Measurements from ENCODE around the gene LRRTM3. TPM values are rescaled to one million over a fixed set of nuclear protein-coding genes. Genes with fewer than 3 reads are reported as not detected.

LRRTM3 gene
- total RNA-seq, 1 experiment from 2014 or later, result not detected

GRCh38 chr10:67076144-67076543, 150.3 kb downstream of the LRRTM3 start:
- peaks cover 14% of the 10 kb centered on the region for H3K4me1 ChIP-seq
- no peak for DNase-seq
- TF ChIP-seq CTCF (IDR thresholded peaks at IDR 0.05; ENCODE audit: insufficient read depth in 1 of 2, low read depth in 1 of 2, low read length in 1 of 2, severe bottlenecking in 1 of 2, unreplicated experiment in 1 of 2), result no peak
- H3K9me3 Mint-ChIP-seq (ENCODE audit: unreplicated experiment), result peaks cover 10% of the 10 kb centered on the region
- POLR2A ChIA-PET, result no interaction called here
- BruUV-seq (replicated peaks), result no TSS peak
- H3K27me3 Mint-ChIP-seq (ENCODE audit: insufficient read depth, unreplicated experiment), result no peaks in the 10 kb centered on the region
- no peaks in the 10 kb centered on the region for H3K36me3 Mint-ChIP-seq (ENCODE audit: insufficient read depth, unreplicated experiment)
- no peaks in the 10 kb centered on the region for H3K27me3 ChIP-seq (replicated peaks; ENCODE audit: control insufficient read depth, insufficient read depth, low read length)
- peaks cover 17% of the 10 kb centered on the region for H3K4me1 Mint-ChIP-seq (ENCODE audit: low read depth, unreplicated experiment)
- no peaks in the 10 kb centered on the region for H3K36me3 ChIP-seq (ENCODE audit: control insufficient read depth, insufficient read depth, low read length)
- H3K4me3 ChIP-seq (ENCODE audit: low read depth, low read length), result no peak overlapping the region
- H3K4me3 Mint-ChIP-seq (ENCODE audit: unreplicated experiment), result no peak overlapping the region
- intact Hi-C loops (cut with micrococcal nuclease; ENCODE audit: unreplicated experiment), result no loop called here
- CTCF ChIA-PET, result interaction anchor here (1.1 kb wide), 1 partner anchor 230 kb away, joined by 5 read pairs; no protein-coding TSS in a partner anchor
- 0 out of 2 replicates have a peak, but pooled peaks cover 6% of the 10 kb centered on the region for H3K9me3 ChIP-seq
- H3K27ac Mint-ChIP-seq (ENCODE audit: unreplicated experiment), result no peak overlapping the region

- no peaks in the 10 kb centered on the region for H3K36me3 ChIP-seq (ENCODE audit: control insufficient read depth, insufficient read depth, low read length)
Observed at GRCh38 chr10:67077376-67077775, 151.5 kb downstream of the LRRTM3 start.

GRCh38 chr10:67079126-67079525, 153.3 kb downstream of the LRRTM3 start:
- no peaks in the 10 kb centered on the region for H3K27me3 Mint-ChIP-seq (ENCODE audit: insufficient read depth, unreplicated experiment)
- H3K9me3 ChIP-seq, result no peaks in the 10 kb centered on the region
- H3K27me3 ChIP-seq (replicated peaks; ENCODE audit: control insufficient read depth, insufficient read depth, low read length), result no peaks in the 10 kb centered on the region
- ChIA-PET POLR2A (no interaction called here), CTCF (no interaction called here)
- no peak overlapping the region for H3K4me3 Mint-ChIP-seq (ENCODE audit: unreplicated experiment)
- H3K4me3 ChIP-seq (ENCODE audit: low read depth, low read length), result no peak overlapping the region
- intact Hi-C loops (cut with micrococcal nuclease; ENCODE audit: unreplicated experiment), result loop anchor here (1.0 kb wide), 1 partner anchor 171 kb away; no protein-coding TSS in a partner anchor
- no peak for DNase-seq
- H3K4me1 Mint-ChIP-seq (ENCODE audit: low read depth, unreplicated experiment), result peaks cover 17% of the 10 kb centered on the region
- no peak overlapping the region for H3K27ac Mint-ChIP-seq (ENCODE audit: unreplicated experiment)
- H3K36me3 ChIP-seq (ENCODE audit: control insufficient read depth, insufficient read depth, low read length), result no peaks in the 10 kb centered on the region
- H3K9me3 Mint-ChIP-seq (ENCODE audit: unreplicated experiment), result peaks cover 10% of the 10 kb centered on the region
- BruUV-seq (replicated peaks), result no TSS peak
- TF ChIP-seq CTCF (IDR thresholded peaks at IDR 0.05; ENCODE audit: insufficient read depth in 1 of 2, low read depth in 1 of 2, low read length in 1 of 2, severe bottlenecking in 1 of 2, unreplicated experiment in 1 of 2), result no peak
- H3K4me1 ChIP-seq, result peaks cover 14% of the 10 kb centered on the region
- no peaks in the 10 kb centered on the region for H3K36me3 Mint-ChIP-seq (ENCODE audit: insufficient read depth, unreplicated experiment)

More at GRCh38 chr10:67077376-67077775, 151.5 kb downstream of the LRRTM3 start:
- H3K4me3 ChIP-seq (ENCODE audit: low read depth, low read length), result no peak overlapping the region
- ChIA-PET CTCF (no interaction called here), POLR2A (no interaction called here)
- no peak for DNase-seq
- peaks cover 17% of the 10 kb centered on the region for H3K4me1 Mint-ChIP-seq (ENCODE audit: low read depth, unreplicated experiment)
- intact Hi-C loops (cut with micrococcal nuclease; ENCODE audit: unreplicated experiment), result no loop called here
- H3K9me3 ChIP-seq, result 0 out of 2 replicates have a peak, but pooled peaks cover 6% of the 10 kb centered on the region
- H3K36me3 Mint-ChIP-seq (ENCODE audit: insufficient read depth, unreplicated experiment), result no peaks in the 10 kb centered on the region
- no TSS peak for BruUV-seq (replicated peaks)
- peak overlapping the region; percentile 7 for H3K27ac Mint-ChIP-seq (ENCODE audit: unreplicated experiment)
- H3K4me3 Mint-ChIP-seq (ENCODE audit: unreplicated experiment), result no peak overlapping the region
- H3K4me1 ChIP-seq, result peaks cover 14% of the 10 kb centered on the region
- peaks cover 10% of the 10 kb centered on the region for H3K9me3 Mint-ChIP-seq (ENCODE audit: unreplicated experiment)
- no peaks in the 10 kb centered on the region for H3K27me3 ChIP-seq (replicated peaks; ENCODE audit: control insufficient read depth, insufficient read depth, low read length)
- no peaks in the 10 kb centered on the region for H3K27me3 Mint-ChIP-seq (ENCODE audit: insufficient read depth, unreplicated experiment)
- no peak for TF ChIP-seq CTCF (IDR thresholded peaks at IDR 0.05; ENCODE audit: insufficient read depth in 1 of 2, low read depth in 1 of 2, low read length in 1 of 2, severe bottlenecking in 1 of 2, unreplicated experiment in 1 of 2)

All from Caco-2 (cell line).